Upper lobe of left lung (tissue), 4 donors: ENCODE measurements around the gene HK1.
A peak's percentile ranks its signal among the peaks of the same experiment; 100 is the strongest.

Experiments
- CTCF ChIP-seq, 6 experiments: fragments of 450-650 bp in 4 of 6; fragments of 200-600 bp in 2 of 6; sonication (generic) in 2 of 6; IDR thresholded peaks; one replicate each; pipeline ENCODE4 v1.5.1; 2016 to 2019; ENCODE audit warnings: antibody characterized with exemption in 6 of 6
- EP300 ChIP-seq, 4 donors: sonication (generic); formaldehyde crosslinking; IDR thresholded peaks; one replicate each; pipeline ENCODE4 v1.5.1; 2017; ENCODE audit warnings: antibody characterized with exemption in 4 of 4, control low read depth in 2 of 4
- POLR2A ChIP-seq, 4 donors: fragments of 450-650 bp; IDR thresholded peaks; one replicate each; pipeline ENCODE4 v1.5.1; 2016 to 2017; ENCODE audit warnings: antibody characterized with exemption in 4 of 4, mild to moderate bottlenecking in 2 of 4
- POLR2AphosphoS5 ChIP-seq, 2 donors: sonication (generic); formaldehyde crosslinking; IDR thresholded peaks; one replicate each; pipeline ENCODE4 v1.5.1; 2017; ENCODE audit warnings: antibody characterized with exemption in 2 of 2

- TF ChIP-seq EP300 (IDR thresholded peaks at IDR 0.05) (peak in 2 of 4 donors; percentile 28 to 42), CTCF (IDR thresholded peaks at IDR 0.05) (no peak), POLR2A (IDR thresholded peaks at IDR 0.05) (peak in 1 of 4 donors; percentile 31), POLR2AphosphoS5 (IDR thresholded peaks at IDR 0.05) (peak; percentile 53)
Observed at GRCh38 chr10:69409968-69410367, 131.7 kb downstream of the HK1 start.
